ENCODE measurements around the gene ZNF277.

The ZNF277 gene

GRCh38 chr7:112365551-112365950 is 159.1 kb downstream of the ZNF277 start:
- TF ChIP-seq EGR1 (IDR thresholded peaks at IDR 0.05) (no peak), ZBTB7A (IDR thresholded peaks at IDR 0.05; ENCODE audit: low read depth) (no peak), NFIC (IDR thresholded peaks at IDR 0.05) (no peak), TCF12 (IDR thresholded peaks at IDR 0.05; ENCODE audit: low read depth) (no peak), YY1 (IDR thresholded peaks at IDR 0.05; ENCODE audit: low read depth) (no peak), CEBPB (IDR thresholded peaks at IDR 0.05) (no peak), EP300 (IDR thresholded peaks at IDR 0.05; ENCODE audit: borderline replicate concordance) (no peak), FOXM1 (IDR thresholded peaks at IDR 0.05; ENCODE audit: borderline replicate concordance, low read depth) (no peak), TAF1 (IDR thresholded peaks at IDR 0.05; ENCODE audit: low read depth) (no peak), CREB1 (IDR thresholded peaks at IDR 0.05; ENCODE audit: low read depth) (no peak), RAD21 (IDR thresholded peaks at IDR 0.05; ENCODE audit: low read depth) (no peak)
- TF ChIP-seq, protein P1, sequence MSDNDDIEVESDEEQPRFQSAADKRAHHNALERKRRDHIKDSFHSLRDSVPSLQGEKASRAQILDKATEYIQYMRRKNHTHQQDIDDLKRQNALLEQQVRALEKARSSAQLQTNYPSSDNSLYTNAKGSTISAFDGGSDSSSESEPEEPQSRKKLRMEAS (IDR thresholded peaks at IDR 0.05), result no peak
- TF ChIP-seq, protein P2, sequence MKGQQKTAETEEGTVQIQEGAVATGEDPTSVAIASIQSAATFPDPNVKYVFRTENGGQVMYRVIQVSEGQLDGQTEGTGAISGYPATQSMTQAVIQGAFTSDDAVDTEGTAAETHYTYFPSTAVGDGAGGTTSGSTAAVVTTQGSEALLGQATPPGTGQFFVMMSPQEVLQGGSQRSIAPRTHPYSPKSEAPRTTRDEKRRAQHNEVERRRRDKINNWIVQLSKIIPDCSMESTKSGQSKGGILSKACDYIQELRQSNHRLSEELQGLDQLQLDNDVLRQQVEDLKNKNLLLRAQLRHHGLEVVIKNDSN (IDR thresholded peaks at IDR 0.05), result no peak

DNA sequence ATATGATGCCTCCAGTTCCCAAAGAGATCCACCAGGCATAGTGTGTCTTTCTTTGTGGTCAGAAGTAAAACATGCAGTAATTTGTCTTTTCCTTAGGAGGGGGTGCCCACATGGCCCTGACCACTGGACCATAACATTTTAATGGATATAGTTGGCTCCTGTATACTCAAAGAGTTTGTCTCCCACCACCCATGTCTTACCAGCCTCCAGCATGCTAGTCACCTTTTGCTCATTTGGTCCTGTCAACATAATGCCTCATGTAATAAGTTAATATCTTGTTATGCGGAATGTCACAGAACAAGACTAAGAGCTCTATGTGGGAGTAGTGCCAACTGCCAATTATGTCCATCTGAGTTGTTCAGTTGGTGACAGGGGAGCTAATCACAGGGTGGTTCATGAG is 160.4 kb downstream of the ZNF277 start:
- no peak for TF ChIP-seq FOXM1 (IDR thresholded peaks at IDR 0.05; ENCODE audit: borderline replicate concordance, low read depth)
- TF ChIP-seq RAD21 (IDR thresholded peaks at IDR 0.05; ENCODE audit: low read depth), result no peak
- TF ChIP-seq TCF12 (IDR thresholded peaks at IDR 0.05; ENCODE audit: low read depth), result no peak
- no peak for TF ChIP-seq REST (IDR thresholded peaks at IDR 0.05; ENCODE audit: low read depth)
- no peak for TF ChIP-seq CEBPB (IDR thresholded peaks at IDR 0.05)
- TF ChIP-seq EP300 (IDR thresholded peaks at IDR 0.05; ENCODE audit: borderline replicate concordance), result no peak
- TF ChIP-seq, protein P2 (IDR thresholded peaks at IDR 0.05), result no peak
- TF ChIP-seq ZBTB7A (IDR thresholded peaks at IDR 0.05; ENCODE audit: low read depth), result no peak
- TF ChIP-seq TEAD4 (IDR thresholded peaks at IDR 0.05), result no peak
- no peak for TF ChIP-seq EGR1 (IDR thresholded peaks at IDR 0.05)
- no peak for TF ChIP-seq YY1 (IDR thresholded peaks at IDR 0.05; ENCODE audit: low read depth)
- TF ChIP-seq, protein P1 (IDR thresholded peaks at IDR 0.05), result no peak

DNA sequence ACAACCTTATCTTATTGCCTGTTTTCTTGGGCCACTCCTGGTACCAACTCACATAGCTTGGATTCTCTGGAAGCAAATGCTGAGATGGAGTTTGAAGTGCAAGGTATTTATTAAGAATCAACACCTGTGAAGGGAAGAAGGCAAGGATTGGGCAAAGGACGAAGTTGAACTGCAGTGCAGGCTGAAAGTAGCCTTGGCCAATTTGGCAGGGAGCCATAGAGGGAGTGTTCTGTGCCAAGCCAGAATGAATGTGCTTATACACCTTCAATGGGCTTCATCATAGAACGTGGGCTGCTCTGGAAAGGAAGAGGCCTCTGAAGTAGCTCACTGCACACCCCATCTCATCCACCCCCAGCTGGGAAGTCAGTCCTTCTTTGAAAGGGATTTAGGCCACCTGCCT is 163.9 kb downstream of the ZNF277 start:
- TF ChIP-seq, protein P2 (IDR thresholded peaks at IDR 0.05), result no peak
- TF ChIP-seq EGR1 (IDR thresholded peaks at IDR 0.05), result no peak
- TF ChIP-seq NFIC (IDR thresholded peaks at IDR 0.05), result peak; percentile 83

- no peak for TF ChIP-seq TEAD4 (IDR thresholded peaks at IDR 0.05)
- TF ChIP-seq CREB1 (IDR thresholded peaks at IDR 0.05; ENCODE audit: low read depth), result no peak
- TF ChIP-seq TAF1 (IDR thresholded peaks at IDR 0.05; ENCODE audit: low read depth), result no peak
- no peak for TF ChIP-seq CEBPB (IDR thresholded peaks at IDR 0.05)
- no peak for TF ChIP-seq RAD21 (IDR thresholded peaks at IDR 0.05; ENCODE audit: low read depth)
Measured at GRCh38 chr7:112371701-112372100, 165.2 kb downstream of the ZNF277 start.

GRCh38 chr7:112372101-112372500 is 165.6 kb downstream of the ZNF277 start:
- TF ChIP-seq, protein P2 (IDR thresholded peaks at IDR 0.05), result no peak
- TF ChIP-seq NFIC (IDR thresholded peaks at IDR 0.05) (no peak), RAD21 (IDR thresholded peaks at IDR 0.05; ENCODE audit: low read depth) (no peak), TAF1 (IDR thresholded peaks at IDR 0.05; ENCODE audit: low read depth) (no peak), ZBTB7A (IDR thresholded peaks at IDR 0.05; ENCODE audit: low read depth) (no peak)
- TF ChIP-seq, protein P1 (IDR thresholded peaks at IDR 0.05), result no peak

DNA sequence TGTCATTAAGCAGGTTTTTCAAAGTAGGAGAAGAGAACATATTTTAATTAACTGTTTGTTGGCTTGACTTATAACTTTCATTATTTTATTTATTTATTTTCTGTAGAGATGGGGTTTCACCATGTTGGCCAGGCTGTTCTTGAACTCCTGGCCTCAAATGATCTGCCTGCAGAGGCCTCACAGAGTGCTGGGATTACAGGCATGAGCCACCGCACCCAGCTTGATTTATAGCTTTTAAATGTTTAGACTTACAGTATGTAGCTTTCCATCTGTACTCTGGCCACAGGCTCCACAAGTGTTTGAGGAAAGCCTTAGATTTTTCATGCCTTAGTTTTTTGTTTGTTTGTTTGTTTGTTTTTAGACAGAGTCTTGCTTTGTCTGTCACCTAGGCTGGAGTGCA is 171.1 kb downstream of the ZNF277 start:
- TF ChIP-seq EP300 (IDR thresholded peaks at IDR 0.05; ENCODE audit: borderline replicate concordance), result no peak
- TF ChIP-seq, protein P2 (IDR thresholded peaks at IDR 0.05), result no peak
- TF ChIP-seq EGR1 (IDR thresholded peaks at IDR 0.05), result no peak
- no peak for TF ChIP-seq YY1 (IDR thresholded peaks at IDR 0.05; ENCODE audit: low read depth)
- TF ChIP-seq, protein P1 (IDR thresholded peaks at IDR 0.05), result no peak
- no peak for TF ChIP-seq REST (IDR thresholded peaks at IDR 0.05; ENCODE audit: low read depth)
- no peak for TF ChIP-seq TCF12 (IDR thresholded peaks at IDR 0.05; ENCODE audit: low read depth)
- no peak for TF ChIP-seq ZBTB7A (IDR thresholded peaks at IDR 0.05; ENCODE audit: low read depth)
- TF ChIP-seq FOXM1 (IDR thresholded peaks at IDR 0.05; ENCODE audit: borderline replicate concordance, low read depth), result no peak
- TF ChIP-seq NFIC (IDR thresholded peaks at IDR 0.05), result no peak
- no peak for TF ChIP-seq CREB1 (IDR thresholded peaks at IDR 0.05; ENCODE audit: low read depth)
- no peak for TF ChIP-seq TAF1 (IDR thresholded peaks at IDR 0.05; ENCODE audit: low read depth)
- TF ChIP-seq RAD21 (IDR thresholded peaks at IDR 0.05; ENCODE audit: low read depth), result no peak
- no peak for TF ChIP-seq CEBPB (IDR thresholded peaks at IDR 0.05)
- no peak for TF ChIP-seq TEAD4 (IDR thresholded peaks at IDR 0.05)
